ENCODE results near the gene LRRC4B. TPM values are rescaled to one million over a fixed set of nuclear protein-coding genes. Genes with fewer than 3 reads are reported as not detected.

The LRRC4B gene
- total and polyA plus RNA-seq, 2 of the 13 experiments (the other 11 are each of a cell fraction or from before 2014, with no cell fraction given), result not detected

DNA sequence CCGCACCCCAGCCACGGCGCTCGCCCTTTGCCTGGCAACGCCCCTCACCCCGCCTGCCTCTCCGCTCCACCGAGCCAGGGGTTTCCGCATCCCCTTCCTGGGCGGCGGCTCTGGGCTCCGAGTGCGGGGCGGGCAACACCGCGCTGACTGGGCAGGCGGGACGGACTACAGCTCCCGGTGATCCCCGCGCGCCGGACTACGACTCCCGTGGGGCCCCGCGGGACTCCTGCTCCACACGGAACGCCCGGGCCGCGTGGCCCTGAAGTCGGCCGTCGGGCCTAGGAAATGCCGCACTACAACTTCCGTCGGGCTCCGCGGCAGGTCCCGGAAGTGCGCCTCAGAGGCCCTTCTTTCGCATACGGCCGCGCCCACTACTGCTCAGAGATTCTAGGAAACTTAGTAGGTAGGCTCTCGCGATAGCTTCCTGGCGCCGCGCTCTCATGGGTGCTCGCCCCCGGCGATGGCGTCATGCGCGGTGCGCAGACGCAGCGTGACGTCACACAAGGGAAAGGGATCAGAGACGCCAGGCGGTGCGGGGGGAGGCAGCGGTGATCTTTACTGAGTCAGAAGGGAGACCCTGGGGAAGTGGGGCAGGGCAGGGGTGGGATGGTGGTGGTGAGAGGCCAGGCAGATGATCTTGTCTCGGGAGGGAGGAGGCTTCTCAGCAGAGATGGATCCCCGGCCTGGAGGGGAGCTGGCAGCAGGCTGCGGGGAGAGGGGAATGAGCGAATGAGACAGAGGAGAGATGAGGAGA, 57.0 kb downstream of the LRRC4B start, which contains the start of gene JOSD2 (continued):
- TF ChIP-seq MLXIP (CRISPR knock-in tag; IDR thresholded peaks at IDR 0.05; ENCODE audit: borderline replicate concordance), result no peak
- no peak for TF ChIP-seq SCMH1 (CRISPR knock-in tag; IDR thresholded peaks at IDR 0.05; ENCODE audit: borderline replicate concordance)
- no peak for TF ChIP-seq KLF9 (CRISPR knock-in tag; IDR thresholded peaks at IDR 0.05; ENCODE audit: low read depth)
- TF ChIP-seq ARNT2 (CRISPR knock-in tag; IDR thresholded peaks at IDR 0.05; ENCODE audit: low read depth), result peak; percentile 53; the same call in 1 of the 2 replicates
- TF ChIP-seq ZNF678 (CRISPR knock-in tag; IDR thresholded peaks at IDR 0.05), result no peak
- TF ChIP-seq FOXC1 (CRISPR knock-in tag; IDR thresholded peaks at IDR 0.05; ENCODE audit: borderline replicate concordance), result no peak
- TF ChIP-seq HNRNPL (IDR thresholded peaks at IDR 0.05; ENCODE audit: low read depth, low read length), result no peak
- TF ChIP-seq, protein P1, sequence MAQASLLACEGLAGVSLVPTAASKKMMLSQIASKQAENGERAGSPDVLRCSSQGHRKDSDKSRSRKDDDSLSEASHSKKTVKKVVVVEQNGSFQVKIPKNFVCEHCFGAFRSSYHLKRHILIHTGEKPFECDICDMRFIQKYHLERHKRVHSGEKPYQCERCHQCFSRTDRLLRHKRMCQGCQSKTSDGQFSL (CRISPR knock-in tag; IDR thresholded peaks at IDR 0.05), result no peak
- no peak for TF ChIP-seq HNF4A (CRISPR knock-in tag; IDR thresholded peaks at IDR 0.05)
- no peak for TF ChIP-seq ZNF431 (CRISPR knock-in tag; IDR thresholded peaks at IDR 0.05; ENCODE audit: borderline replicate concordance, low read depth)
- TF ChIP-seq TBX3 (IDR thresholded peaks at IDR 0.05; ENCODE audit: borderline replicate concordance), result no peak
- no peak for TF ChIP-seq RBM22 (optimal IDR thresholded peaks at IDR 0.05; ENCODE audit: low read length)
- no peak for TF ChIP-seq ZNF44 (CRISPR knock-in tag; IDR thresholded peaks at IDR 0.05)
- TF ChIP-seq ZNF430 (CRISPR knock-in tag; IDR thresholded peaks at IDR 0.05), result no peak
- TF ChIP-seq PHF8 (CRISPR knock-in tag; IDR thresholded peaks at IDR 0.05), result peak; percentile 48; the same call in 1 of the 2 replicates
- TF ChIP-seq REPIN1 (CRISPR knock-in tag; IDR thresholded peaks at IDR 0.05; ENCODE audit: borderline replicate concordance, low read depth), result no peak; the same call in 1 of the 2 replicates
- TF ChIP-seq, protein P2, sequence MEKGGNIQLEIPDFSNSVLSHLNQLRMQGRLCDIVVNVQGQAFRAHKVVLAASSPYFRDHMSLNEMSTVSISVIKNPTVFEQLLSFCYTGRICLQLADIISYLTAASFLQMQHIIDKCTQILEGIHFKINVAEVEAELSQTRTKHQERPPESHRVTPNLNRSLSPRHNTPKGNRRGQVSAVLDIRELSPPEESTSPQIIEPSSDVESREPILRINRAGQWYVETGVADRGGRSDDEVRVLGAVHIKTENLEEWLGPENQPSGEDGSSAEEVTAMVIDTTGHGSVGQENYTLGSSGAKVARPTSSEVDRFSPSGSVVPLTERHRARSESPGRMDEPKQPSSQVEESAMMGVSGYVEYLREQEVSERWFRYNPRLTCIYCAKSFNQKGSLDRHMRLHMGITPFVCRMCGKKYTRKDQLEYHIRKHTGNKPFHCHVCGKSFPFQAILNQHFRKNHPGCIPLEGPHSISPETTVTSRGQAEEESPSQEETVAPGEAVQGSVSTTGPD (CRISPR knock-in tag; IDR thresholded peaks at IDR 0.05), result no peak
- no peak for TF ChIP-seq NFKBIZ (CRISPR knock-in tag; IDR thresholded peaks at IDR 0.05)
- TF ChIP-seq HBP1 (CRISPR knock-in tag; IDR thresholded peaks at IDR 0.05; ENCODE audit: low read depth), result no peak
- TF ChIP-seq ZNF879 (CRISPR knock-in tag; IDR thresholded peaks at IDR 0.05), result no peak
- no peak for TF ChIP-seq ZNF451 (CRISPR knock-in tag; IDR thresholded peaks at IDR 0.05)

All from HepG2 (cell line).